DMS153 treated with DMSO at 0.1 percent for 48 hours (cell line): ENCODE results near the gene GLB1L2.

Experiments
- DNase-seq: peaks from one replicate; lab custom pipeline; 2025; ENCODE audit not compliant: unreplicated experiment; lab: John Stamatoyannopoulos, UW

Gene GLB1L2

GRCh38 chr11:134364261-134364660 is 32.5 kb downstream of the GLB1L2 start:
- no peak for DNase-seq

- DNase-seq = no peak
Observed at GRCh38 chr11:134365011-134365925, 33.5 kb downstream of the GLB1L2 start.

- DNase-seq = no peak
Observed at GRCh38 chr11:134366254-134366653, 34.5 kb downstream of the GLB1L2 start.

- DNase-seq = no peak
Observed at GRCh38 chr11:134367781-134368180, 36.0 kb downstream of the GLB1L2 start.

GRCh38 chr11:134369656-134370525 is 38.1 kb downstream of the GLB1L2 start:
- DNase-seq = no peak

- DNase-seq = no peak
Observed at GRCh38 chr11:134370526-134371435, 39.0 kb downstream of the GLB1L2 start.

- DNase-seq = no peak
Observed at GRCh38 chr11:134371436-134372185, 39.8 kb downstream of the GLB1L2 start.

GRCh38 chr11:134372536-134372935 is 40.7 kb downstream of the GLB1L2 start:
- DNase-seq = no peak

GRCh38 chr11:134372961-134373360 is 41.2 kb downstream of the GLB1L2 start:
- peak; percentile 13 for DNase-seq

- DNase-seq = no peak
Observed at GRCh38 chr11:134373591-134374052, 41.8 kb downstream of the GLB1L2 start.

GRCh38 chr11:134374171-134374570 is 42.4 kb downstream of the GLB1L2 start:
- DNase-seq = no peak

GRCh38 chr11:134374891-134375550 is 43.2 kb downstream of the GLB1L2 start:
- no peak for DNase-seq

GRCh38 chr11:134376150-134376921 is 44.5 kb downstream of the GLB1L2 start:
- DNase-seq = no peak

- DNase-seq = no peak
Observed at GRCh38 chr11:134377876-134378275, 46.1 kb downstream of the GLB1L2 start.

- no peak for DNase-seq
Observed at GRCh38 chr11:134379241-134379640, 47.5 kb downstream of the GLB1L2 start.

- no peak for DNase-seq
Observed at GRCh38 chr11:134380229-134380628, 48.4 kb downstream of the GLB1L2 start.

- DNase-seq = no peak
Observed at GRCh38 chr11:134380785-134381184, 49.0 kb downstream of the GLB1L2 start.

- DNase-seq = no peak
Observed at GRCh38 chr11:134382257-134382656, 50.5 kb downstream of the GLB1L2 start.

GRCh38 chr11:134382830-134383229 is 51.0 kb downstream of the GLB1L2 start:
- no peak for DNase-seq
